H1 (cell line): ENCODE data around the gene SPG7. TPM values are rescaled to one million over a fixed set of nuclear protein-coding genes. Genes with fewer than 3 reads are reported as not detected.

ENCODE experiments used
- CTCF ChIA-PET: fragments of 300-600 bp; sonication (Branson Sonifier 250); formaldehyde crosslinking; loops from one replicate; lab custom pipeline; 2021; ENCODE audit not compliant: partially characterized antibody; lab: Charles Lee
- POLR2A ChIA-PET: fragments of 300-600 bp; sonication (Branson Sonifier 250); formaldehyde crosslinking; loops from one replicate; lab custom pipeline; 2021; ENCODE audit warnings: inconsistent platforms; ENCODE audit not compliant: partially characterized antibody; lab: Charles Lee
- DNase-seq, 2 experiments: peaks; one replicate each; pipeline versions ENCODE4 v3.0.0 to v3.0.0-alpha.2; 2010 to 2022; ENCODE audit warnings: low spot score in 2 of 2, low read depth in 1 of 2, mixed read lengths in 1 of 2
- FAIRE-seq: peaks from 2 replicates; lab custom pipeline; 2011; peaks lifted over from hg19 to GRCh38; lab: Jason Lieb, UNC
- H2AFZ ChIP-seq: 2 replicates; pipeline ENCODE4 v1.8.1; 2012; ENCODE audit warnings: low read length, inconsistent platforms
- H2AK5ac ChIP-seq: 2 replicates; pipeline ENCODE4 v1.6.1; 2013; ENCODE audit warnings: low read depth, low read length
- H2BK120ac ChIP-seq: replicated peaks from 2 replicates; pipeline ENCODE3; 2013; ENCODE audit warnings: low read depth, low read length, inconsistent platforms
- H2BK12ac ChIP-seq: 2 replicates; pipeline ENCODE4 v1.6.1; 2013; ENCODE audit warnings: low read depth, low read length
- H2BK15ac ChIP-seq: 2 replicates; pipeline ENCODE4 v1.6.1; 2013; ENCODE audit warnings: low read length
- H2BK20ac ChIP-seq: 2 replicates; pipeline ENCODE4 v1.6.1; 2013; ENCODE audit warnings: low read length
- H2BK5ac ChIP-seq: 2 replicates; pipeline ENCODE4 v1.6.1; 2013; ENCODE audit warnings: low read depth, low read length
- H3K14ac ChIP-seq: 2 replicates; pipeline ENCODE4 v1.6.1; 2013; ENCODE audit warnings: inconsistent platforms; ENCODE audit not compliant: insufficient read length
- H3K18ac ChIP-seq: 2 replicates; pipeline ENCODE4 v1.6.1; 2013; ENCODE audit warnings: low read length; ENCODE audit errors: extremely low read depth
- H3K23ac ChIP-seq: 2 replicates; pipeline ENCODE4 v1.6.1; 2013; ENCODE audit warnings: inconsistent platforms; ENCODE audit not compliant: insufficient read length
- H3K23me2 ChIP-seq: 2 replicates; pipeline ENCODE4 v1.6.1; 2013; ENCODE audit warnings: low read depth, low read length
- H3K27ac ChIP-seq: 2 replicates; pipeline ENCODE4 v1.6.1; 2011; ENCODE audit warnings: low read depth, low read length, inconsistent platforms
- H3K27me3 ChIP-seq, 4 experiments: replicated peaks in 1 of 4; 1 replicate in 1 of 4; 2 replicates in 3 of 4; pipeline versions ENCODE4 v1.6.1 to v1.8.1; 2011 to 2013; ENCODE audit warnings: low read length in 3 of 4, mild to moderate bottlenecking in 3 of 4, inconsistent platforms in 2 of 4, mixed read lengths in 2 of 4, moderate library complexity in 1 of 4; ENCODE audit not compliant: control insufficient read depth in 3 of 4, insufficient read depth in 3 of 4; ENCODE audit errors: extremely low read depth in 1 of 4
- H3K36me3 ChIP-seq, 4 experiments: 2 replicates each; pipeline versions ENCODE4 v1.6.1 to v1.8.1; 2011 to 2013; ENCODE audit warnings: mild to moderate bottlenecking in 4 of 4, low read length in 3 of 4, moderate library complexity in 2 of 4, control low read depth in 1 of 4, inconsistent platforms in 1 of 4; ENCODE audit not compliant: insufficient read depth in 4 of 4, control insufficient read depth in 2 of 4
- H3K4ac ChIP-seq: replicated peaks from 2 replicates; pipeline ENCODE3; 2013; ENCODE audit warnings: low read length, low read depth, mixed read lengths, inconsistent platforms; ENCODE audit not compliant: insufficient read length
- H3K4me1 ChIP-seq, 4 experiments: replicated peaks in 1 of 4; 1 replicate in 1 of 4; 2 replicates in 3 of 4; pipeline versions ENCODE4 v1.6.1 to v1.8.1; 2011 to 2013; ENCODE audit warnings: low read length in 3 of 4, inconsistent platforms in 2 of 4, mixed read lengths in 1 of 4; ENCODE audit not compliant: insufficient read depth in 4 of 4, control insufficient read depth in 3 of 4
- H3K4me2 ChIP-seq, 2 experiments: 2 replicates each; pipeline versions ENCODE4 v1.6.1 to v1.8.1; 2011 to 2013; ENCODE audit warnings: low read depth in 2 of 2, low read length in 2 of 2, control low read depth in 1 of 2, inconsistent platforms in 1 of 2, mild to moderate bottlenecking in 1 of 2; ENCODE audit not compliant: insufficient read depth in 1 of 2
- H3K4me3 ChIP-seq, 4 experiments: fragments of 200-600, 300-600 bp in 1 of 4; sonication (generic), shearing (Covaris generic), sonication (Bioruptor Twin) in 1 of 4; 2 replicates each; pipeline versions ENCODE4 v1.5.1 to v1.8.1; 2011 to 2016; ENCODE audit warnings: low read length in 4 of 4, low read depth in 3 of 4, control low read depth in 2 of 4, inconsistent platforms in 2 of 4, mild to moderate bottlenecking in 2 of 4, mixed read lengths in 1 of 4, moderate library complexity in 1 of 4; ENCODE audit not compliant: insufficient read depth in 2 of 4; ENCODE audit errors: extremely low read depth in 1 of 4
- H3K56ac ChIP-seq: replicated peaks from 2 replicates; pipeline ENCODE3; 2013; ENCODE audit warnings: low read depth, mild to moderate bottlenecking, mixed read lengths, low read length, inconsistent platforms; ENCODE audit not compliant: insufficient read length
- H3K79me1 ChIP-seq: 2 replicates; pipeline ENCODE4 v1.6.1; 2013; ENCODE audit warnings: low read depth, low read length, control low read depth
- H3K79me2 ChIP-seq, 2 experiments: 2 replicates each; pipeline versions ENCODE4 v1.6.1 to v1.8.1; 2012 to 2013; ENCODE audit warnings: low read length in 2 of 2, mild to moderate bottlenecking in 2 of 2, inconsistent platforms in 1 of 2; ENCODE audit not compliant: insufficient read depth in 2 of 2, control insufficient read depth in 1 of 2
- H3K9ac ChIP-seq, 4 experiments: replicated peaks in 1 of 4; 1 replicate in 1 of 4; 2 replicates in 3 of 4; pipeline versions ENCODE4 v1.6.1 to v1.8.1; 2011 to 2013; ENCODE audit warnings: low read depth in 3 of 4, low read length in 3 of 4, control low read depth in 2 of 4, mild to moderate bottlenecking in 2 of 4, moderate library complexity in 2 of 4, inconsistent platforms in 1 of 4; ENCODE audit errors: extremely low read depth in 1 of 4
- H3K9me3 ChIP-seq, 2 experiments: 2 replicates each; pipeline versions ENCODE4 v1.6.1 to v1.8.1; 2012 to 2013; ENCODE audit warnings: mild to moderate bottlenecking in 2 of 2, moderate library complexity in 2 of 2, control low read depth in 1 of 2, inconsistent platforms in 1 of 2, low read depth in 1 of 2, low read length in 1 of 2, mixed read lengths in 1 of 2; ENCODE audit not compliant: insufficient read depth in 2 of 2
- H4K20me1 ChIP-seq, 2 experiments: replicated peaks in 1 of 2; 2 replicates each; pipeline versions ENCODE3 to v1.8.1; 2011 to 2013; ENCODE audit warnings: inconsistent platforms in 2 of 2, low read length in 2 of 2, mild to moderate bottlenecking in 1 of 2; ENCODE audit not compliant: insufficient read depth in 2 of 2, control insufficient read depth in 1 of 2
- H4K5ac ChIP-seq: 2 replicates; pipeline ENCODE4 v1.6.1; 2013; ENCODE audit warnings: low read length, low read depth, mixed read lengths, inconsistent platforms; ENCODE audit not compliant: insufficient read length
- H4K8ac ChIP-seq: 2 replicates; pipeline ENCODE4 v1.8.0; 2013; ENCODE audit warnings: mild to moderate bottlenecking, moderate library complexity, low read length, inconsistent platforms; ENCODE audit not compliant: insufficient read depth; ENCODE audit errors: extremely low read depth
- H4K91ac ChIP-seq: replicated peaks from 2 replicates; pipeline ENCODE3; 2013; ENCODE audit warnings: low read length, mixed read lengths, inconsistent platforms; ENCODE audit not compliant: insufficient read length
- CHD1 ChIP-seq: IDR thresholded peaks from 2 replicates; pipeline ENCODE4 v1.6.1; 2012; ENCODE audit warnings: low read depth, low read length, improper control_type of control experiment
- CHD2 ChIP-seq: IDR thresholded peaks from 2 replicates; pipeline ENCODE4 v1.6.1; 2012; ENCODE audit warnings: low read length, improper control_type of control experiment
- JUN ChIP-seq: IDR thresholded peaks from 2 replicates; pipeline ENCODE4 v1.6.1; 2011; ENCODE audit warnings: low read depth, mild to moderate bottlenecking, improper control_type of control experiment, low read length
- JUND ChIP-seq: IDR thresholded peaks from 2 replicates; pipeline ENCODE4 v1.6.1; 2011; ENCODE audit warnings: mild to moderate bottlenecking, improper control_type of control experiment, low read length
- RNF2 ChIP-seq: fragments of 200-900, 300-1000 bp; sonication (generic); IDR thresholded peaks from 2 replicates; pipeline ENCODE4 v1.7.1; 2016; ENCODE audit warnings: borderline replicate concordance, low read depth, mild to moderate bottlenecking, antibody characterized with exemption, low read length; ENCODE audit not compliant: poor library complexity, severe bottlenecking; ENCODE audit errors: missing control alignments
- SIX5 ChIP-seq: IDR thresholded peaks from 2 replicates; pipeline ENCODE4 v1.6.1; 2011; ENCODE audit warnings: mild to moderate bottlenecking, low read depth, low read length
- SP2 ChIP-seq: IDR thresholded peaks from 2 replicates; pipeline ENCODE4 v1.6.1; 2012; ENCODE audit warnings: mild to moderate bottlenecking, low read length, inconsistent platforms
- TCF12 ChIP-seq: IDR thresholded peaks from 2 replicates; pipeline ENCODE4 v1.6.1; 2011; ENCODE audit warnings: low read depth, mild to moderate bottlenecking, low read length
- USF2 ChIP-seq: IDR thresholded peaks from 2 replicates; pipeline ENCODE4 v1.6.1; 2011; ENCODE audit warnings: low read length, improper control_type of control experiment
- WGBS, 2 experiments: shearing (Covaris generic) in 1 of 2; methylation state at CpG; one replicate each; pipeline versions ENCODE4 v1.1.6 to v1.1.7; 2013 to 2015; ENCODE audit warnings: low lambda C conversion rate in 2 of 2, mixed read lengths in 2 of 2, inconsistent platforms in 1 of 2, low coverage in 1 of 2, missing lambda C conversion rate in 1 of 2; ENCODE audit not compliant: insufficient replicate concordance in 2 of 2, insufficient coverage in 1 of 2, insufficient read length in 1 of 2; ENCODE audit errors: extremely low coverage in 1 of 2, missing lambda C conversion rate in 1 of 2; 5-methylcytosine and 5-hydroxymethylcytosine counted together
- polyA plus RNA-seq, 7 experiments: library from polyadenylated mRNA; depleted of rRNA in 3 of 7; stranded (reverse) in 5 of 7; unstranded in 2 of 7; fragments of >200 nt in 5 of 7; fragments of 200-250 nt in 2 of 7; gene quantifications; 1 replicate in 5 of 7; 2 replicates in 1 of 7; 4 replicates in 1 of 7; pipeline versions ENCODE4 v1.2.1 to v1.2.3, GENCODE V29; 2011 to 2013; ENCODE audit warnings: missing spikeins in 2 of 7, mixed read lengths in 2 of 7
- total RNA-seq: library from RNA; stranded (reverse); fragmentation: NEBNext Ultra II Directional; extraction: Animal tissue kit (Norgen Biotek cat#: 25700); gene quantifications from 2 replicates; pipeline ENCODE4 v1.2.1, GENCODE V29; 2021

The SPG7 gene
- total and polyA plus RNA-seq, 2 of the 8 experiments (the other 6 are each of a cell fraction or from before 2014, with no cell fraction given), result 72.1 to 113 TPM

GRCh38 chr16:89522287-89522686, 14.1 kb downstream of the SPG7 start:
- no peak for DNase-seq
- Histone ChIP-seq H3K14ac (no peak overlapping the region), H3K27me3 (no peaks in the 10 kb centered on the region)
- no peak for TF ChIP-seq JUN
- no peak for TF ChIP-seq USF2
- TF ChIP-seq JUND, result no peak
- no peak for TF ChIP-seq CHD1
- TF ChIP-seq SIX5, result no peak
- no peak for TF ChIP-seq RNF2
- TF ChIP-seq TCF12, result no peak
- TF ChIP-seq SP2, result no peak
- no peak for TF ChIP-seq CHD2

More at GRCh38 chr16:89522287-89522686, 14.1 kb downstream of the SPG7 start:
- no peak overlapping the region for H3K4me2 ChIP-seq
- H2BK5ac ChIP-seq, result no peak overlapping the region
- H4K91ac ChIP-seq, result no peak overlapping the region
- H2AK5ac ChIP-seq, result no peak overlapping the region
- H3K18ac ChIP-seq, result no peak overlapping the region
- H2AFZ ChIP-seq, result no peak overlapping the region
- H3K56ac ChIP-seq, result no peak overlapping the region
- ChIA-PET CTCF (no interaction called here), POLR2A (interaction anchor here (1.3 to 2.1 kb wide), 2 partner anchors 14 to 231 kb away, joined by 3 to 6 read pairs; partner anchors contain the start of gene SPG7)
- H3K27ac ChIP-seq, result no peak overlapping the region
- H2BK12ac ChIP-seq, result no peak overlapping the region
- no peak overlapping the region for H4K8ac ChIP-seq
- H4K5ac ChIP-seq, result no peak overlapping the region
- no peaks in the 10 kb centered on the region for H3K9me3 ChIP-seq
- peaks cover 10% of the 10 kb centered on the region for H3K79me1 ChIP-seq
- no peak overlapping the region for H2BK15ac ChIP-seq
- H3K4me1 ChIP-seq, result no peaks in the 10 kb centered on the region; a peak in 1 of 7 replicates
- WGBS, 2 experiments, result 90% methylated on average over 31 of the region's 31 CpGs; no CpG with 5 or more reads in 1 of the 2 experiments
- no peaks in the 10 kb centered on the region for H3K23me2 ChIP-seq
- H3K4ac ChIP-seq, result no peak overlapping the region
- peaks cover 3 to 38% of the 10 kb centered on the region in 2 experiments; a peak in 3 of 4 replicates for H3K79me2 ChIP-seq
- H4K20me1 ChIP-seq, result peaks cover 9 to 13% of the 10 kb centered on the region in 2 experiments
- no peak overlapping the region for H2BK20ac ChIP-seq
- H2BK120ac ChIP-seq, result no peak overlapping the region
- H3K9ac ChIP-seq, result no peak overlapping the region
- peaks cover 13 to 58% (median 44%) of the 10 kb centered on the region in 4 experiments for H3K36me3 ChIP-seq
- H3K4me3 ChIP-seq, result no peak overlapping the region
- no peak overlapping the region for H3K23ac ChIP-seq
- FAIRE-seq, result no peak
